ENCODE results near the gene PIGZ. TPM values are rescaled to one million over a fixed set of nuclear protein-coding genes. Genes with fewer than 3 reads are reported as not detected.
A peak's percentile ranks its signal among the peaks of the same experiment; 100 is the strongest.

PIGZ gene
- total and polyA plus RNA-seq, 2 experiments from 2014 or later = 3.9 to 7.6 TPM

- no peak overlapping the region for H3K4me2 ChIP-seq (ENCODE audit: unreplicated experiment)
- in situ Hi-C loops (cut with MboI) = loop anchor here (25.0 kb wide), 1 partner anchor 198 kb away; no protein-coding TSS in a partner anchor
- H3K4me1 ChIP-seq (ENCODE audit: insufficient read depth) = peaks cover 4% of the 10 kb centered on the region; the same call in 1 of the 2 replicates
- H3K9me3 ChIP-seq (ENCODE audit: low read depth) = no peaks in the 10 kb centered on the region
- no peaks in the 10 kb centered on the region for H4K20me1 ChIP-seq (ENCODE audit: insufficient read depth)
- TF ChIP-seq EZH2phosphoT487 (IDR thresholded peaks at IDR 0.05; ENCODE audit: insufficient read depth, low read depth) (no peak), EZH2 (IDR thresholded peaks at IDR 0.05; ENCODE audit: insufficient read depth, poor library complexity, severe bottlenecking) (no peak)
- H3F3A ChIP-seq (ENCODE audit: insufficient read depth) = no peaks in the 10 kb centered on the region
- H3K27ac ChIP-seq = no peak overlapping the region
- H3K36me3 ChIP-seq (ENCODE audit: low read depth) = no peaks in the 10 kb centered on the region
- H3K79me2 ChIP-seq (ENCODE audit: insufficient read depth) = no peaks in the 10 kb centered on the region
- WGBS, 2 experiments (ENCODE audit: low coverage in 1 of 2, low lambda C conversion rate in 2 of 2, missing lambda C conversion rate in 2 of 2) = 27% methylated on average over 19 of the region's 19 CpGs
- H3K27me3 ChIP-seq (replicated peaks; ENCODE audit: insufficient read depth) = no peaks in the 10 kb centered on the region
- DNase-seq = peak; percentile 77
- H3K9me2 ChIP-seq (ENCODE audit: insufficient read depth) = no peaks in the 10 kb centered on the region
- H3K9ac ChIP-seq = no peak overlapping the region
- H2AFZ ChIP-seq = peak overlapping the region; percentile 56; the same call in 1 of the 2 replicates
- no peak overlapping the region for H3K4me3 ChIP-seq
Observed at GRCh38 chr3:196989721-196990262, 21.2 kb upstream of the PIGZ start.

GRCh38 chr3:196988241-196989029 is 19.8 kb upstream of the PIGZ start:
- TF ChIP-seq EZH2 (IDR thresholded peaks at IDR 0.05; ENCODE audit: insufficient read depth, poor library complexity, severe bottlenecking) (no peak), EZH2phosphoT487 (IDR thresholded peaks at IDR 0.05; ENCODE audit: insufficient read depth, low read depth) (no peak)
- in situ Hi-C loops (cut with MboI) = loop anchor here (25.0 kb wide), 1 partner anchor 199 kb away; no protein-coding TSS in a partner anchor
- 78 to 79% methylated on average over 12 of the region's 12 CpGs for WGBS, 2 experiments (ENCODE audit: low coverage in 1 of 2, low lambda C conversion rate in 2 of 2, missing lambda C conversion rate in 2 of 2)

DNA sequence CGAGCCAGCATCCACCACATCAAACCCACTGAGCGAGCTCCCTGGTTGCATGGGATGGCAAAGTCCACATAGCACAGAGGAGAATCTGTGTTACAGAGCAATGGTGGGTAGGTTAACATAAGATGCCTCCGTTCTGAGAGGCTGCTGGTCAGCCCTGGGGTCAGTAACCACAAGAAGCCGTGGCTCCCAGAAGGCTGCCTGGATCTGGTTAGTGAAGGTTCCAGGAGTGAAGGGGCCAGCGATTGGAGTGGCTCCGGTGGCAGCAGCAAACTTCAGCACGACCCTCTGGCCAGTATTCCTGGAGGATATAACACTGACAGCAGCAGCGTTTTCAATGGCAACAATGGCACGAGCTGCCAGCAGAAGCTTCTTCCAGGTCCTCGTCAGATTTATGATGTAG is 18.4 kb upstream of the PIGZ start:
- Histone ChIP-seq H3K27ac (no peak overlapping the region), H4K20me1 (ENCODE audit: insufficient read depth) (no peaks in the 10 kb centered on the region), H3K9ac (no peak overlapping the region), H3K79me2 (ENCODE audit: insufficient read depth) (no peaks in the 10 kb centered on the region), H3K4me2 (ENCODE audit: unreplicated experiment) (no peak overlapping the region), H3K9me3 (ENCODE audit: low read depth) (no peaks in the 10 kb centered on the region), H3K4me3 (no peak overlapping the region), H3K4me1 (ENCODE audit: insufficient read depth) (peaks cover 4% of the 10 kb centered on the region; the same call in 1 of the 2 replicates), H3K36me3 (ENCODE audit: low read depth) (no peaks in the 10 kb centered on the region), H3K27me3 (replicated peaks; ENCODE audit: insufficient read depth) (0 out of 2 replicates have a peak, but pooled peaks cover 5% of the 10 kb centered on the region), H2AFZ (no peak overlapping the region), H3F3A (ENCODE audit: insufficient read depth) (no peaks in the 10 kb centered on the region), H3K9me2 (ENCODE audit: insufficient read depth) (no peaks in the 10 kb centered on the region)
- 77 to 80% methylated on average over 10 of the region's 10 CpGs for WGBS, 2 experiments (ENCODE audit: low coverage in 1 of 2, low lambda C conversion rate in 2 of 2, missing lambda C conversion rate in 2 of 2)
- DNase-seq = no peak
- TF ChIP-seq EZH2 (IDR thresholded peaks at IDR 0.05; ENCODE audit: insufficient read depth, poor library complexity, severe bottlenecking) (no peak), EZH2phosphoT487 (IDR thresholded peaks at IDR 0.05; ENCODE audit: insufficient read depth, low read depth) (no peak)
- in situ Hi-C loops (cut with MboI) = loop anchor here (25.0 kb wide), 1 partner anchor 200 kb away; no protein-coding TSS in a partner anchor

More at GRCh38 chr3:196988241-196989029, 19.8 kb upstream of the PIGZ start:
- no peaks in the 10 kb centered on the region for H3K79me2 ChIP-seq (ENCODE audit: insufficient read depth)
- no peaks in the 10 kb centered on the region for H3F3A ChIP-seq (ENCODE audit: insufficient read depth)
- H3K4me2 ChIP-seq (ENCODE audit: unreplicated experiment) = no peak overlapping the region
- no peak overlapping the region for H3K27ac ChIP-seq
- no peak overlapping the region for H3K9ac ChIP-seq
- H3K27me3 ChIP-seq (replicated peaks; ENCODE audit: insufficient read depth) = 0 out of 2 replicates have a peak, but pooled peaks cover 4% of the 10 kb centered on the region
- H3K9me2 ChIP-seq (ENCODE audit: insufficient read depth) = no peaks in the 10 kb centered on the region
- peaks cover 4% of the 10 kb centered on the region; the same call in 1 of the 2 replicates for H3K4me1 ChIP-seq (ENCODE audit: insufficient read depth)
- no peak overlapping the region for H3K4me3 ChIP-seq
- no peaks in the 10 kb centered on the region for H3K36me3 ChIP-seq (ENCODE audit: low read depth)
- no peaks in the 10 kb centered on the region for H4K20me1 ChIP-seq (ENCODE audit: insufficient read depth)
- H2AFZ ChIP-seq = no peak overlapping the region
- DNase-seq = no peak
- no peaks in the 10 kb centered on the region for H3K9me3 ChIP-seq (ENCODE audit: low read depth)

DNA sequence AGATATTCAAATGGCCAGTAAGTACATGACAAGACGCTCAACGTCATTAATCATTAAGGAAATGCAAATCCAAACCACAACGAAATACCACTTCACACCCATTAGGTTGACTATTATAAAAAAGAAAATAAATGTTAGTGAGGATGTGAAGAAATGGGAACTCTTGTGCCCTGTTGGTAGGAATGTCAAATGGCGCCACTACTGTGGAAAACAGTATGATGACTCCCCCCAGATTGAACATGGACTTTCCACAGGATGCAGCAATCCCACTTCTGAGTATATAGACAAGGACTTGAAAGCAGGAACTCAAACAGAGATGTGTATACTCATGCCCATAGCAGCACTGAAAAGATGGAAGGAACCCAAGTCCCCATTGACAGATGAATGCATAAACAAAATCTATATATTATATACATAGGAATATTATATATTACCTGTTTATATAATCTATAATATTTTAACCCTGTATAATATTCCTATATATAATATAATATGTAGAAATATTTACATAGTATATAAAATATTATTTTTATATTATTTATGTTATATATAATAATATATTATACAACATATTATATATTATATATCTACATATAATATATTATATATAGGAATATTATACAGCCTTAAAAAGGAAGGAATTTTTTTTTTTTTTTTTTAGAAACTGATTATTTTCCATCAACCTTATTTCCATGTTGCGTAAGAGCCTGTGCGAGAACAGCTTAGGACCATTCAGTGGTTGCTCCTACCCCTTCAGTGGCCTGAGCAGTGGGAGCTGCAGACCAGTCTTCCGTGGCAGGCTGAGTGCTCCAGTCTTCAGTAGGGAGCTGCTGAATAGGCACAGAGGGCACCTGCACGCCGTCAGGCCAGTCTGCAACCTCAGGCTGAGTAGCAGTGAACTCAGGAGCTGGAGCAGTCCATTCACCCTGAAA is 17.6 kb upstream of the PIGZ start:
- H3K9me3 ChIP-seq (ENCODE audit: low read depth) = no peaks in the 10 kb centered on the region
- no peak overlapping the region for H3K4me2 ChIP-seq (ENCODE audit: unreplicated experiment)
- H3K9ac ChIP-seq = no peak overlapping the region
- no peak for TF ChIP-seq EZH2 (IDR thresholded peaks at IDR 0.05; ENCODE audit: insufficient read depth, poor library complexity, severe bottlenecking)
- TF ChIP-seq EZH2phosphoT487 (IDR thresholded peaks at IDR 0.05; ENCODE audit: insufficient read depth, low read depth) = no peak
- H3K9me2 ChIP-seq (ENCODE audit: insufficient read depth) = no peaks in the 10 kb centered on the region
- 71 to 73% methylated on average over 9 of the region's 9 CpGs for WGBS, 2 experiments (ENCODE audit: low coverage in 1 of 2, low lambda C conversion rate in 2 of 2, missing lambda C conversion rate in 2 of 2)
- H3K36me3 ChIP-seq (ENCODE audit: low read depth) = no peaks in the 10 kb centered on the region
- H3K27ac ChIP-seq = no peak overlapping the region
- H3F3A ChIP-seq (ENCODE audit: insufficient read depth) = no peaks in the 10 kb centered on the region
- H3K4me3 ChIP-seq = no peak overlapping the region
- H3K79me2 ChIP-seq (ENCODE audit: insufficient read depth) = no peaks in the 10 kb centered on the region
- H4K20me1 ChIP-seq (ENCODE audit: insufficient read depth) = no peaks in the 10 kb centered on the region
- in situ Hi-C loops (cut with MboI) = loop anchor here (25.0 kb wide), 1 partner anchor 201 kb away; no protein-coding TSS in a partner anchor
- H3K27me3 ChIP-seq (replicated peaks; ENCODE audit: insufficient read depth) = 0 out of 2 replicates have a peak, but pooled peaks cover 5% of the 10 kb centered on the region
- no peak overlapping the region for H2AFZ ChIP-seq
- DNase-seq = peak; percentile 33
- H3K4me1 ChIP-seq (ENCODE audit: insufficient read depth) = peaks cover 4% of the 10 kb centered on the region; the same call in 1 of the 2 replicates

All from GM23248 (cell line).